Activated T-cell treated with anti-CD3 and anti-CD28 coated beads, Interleukin-2, amount 50 U/mL, for 48 hours (primary cell): Measurements from ENCODE around the gene JAKMIP2.
"Not testable (repeated sequence)": the region's sequence is repeated elsewhere in the genome, so short reads cannot be mapped to it uniquely, and the experiment has no call there.

Experiments
- DNase-seq, 2 experiments: peaks; one replicate each; pipeline ENCODE4 v3.0.0-alpha.2; 2020

Gene JAKMIP2

DNA sequence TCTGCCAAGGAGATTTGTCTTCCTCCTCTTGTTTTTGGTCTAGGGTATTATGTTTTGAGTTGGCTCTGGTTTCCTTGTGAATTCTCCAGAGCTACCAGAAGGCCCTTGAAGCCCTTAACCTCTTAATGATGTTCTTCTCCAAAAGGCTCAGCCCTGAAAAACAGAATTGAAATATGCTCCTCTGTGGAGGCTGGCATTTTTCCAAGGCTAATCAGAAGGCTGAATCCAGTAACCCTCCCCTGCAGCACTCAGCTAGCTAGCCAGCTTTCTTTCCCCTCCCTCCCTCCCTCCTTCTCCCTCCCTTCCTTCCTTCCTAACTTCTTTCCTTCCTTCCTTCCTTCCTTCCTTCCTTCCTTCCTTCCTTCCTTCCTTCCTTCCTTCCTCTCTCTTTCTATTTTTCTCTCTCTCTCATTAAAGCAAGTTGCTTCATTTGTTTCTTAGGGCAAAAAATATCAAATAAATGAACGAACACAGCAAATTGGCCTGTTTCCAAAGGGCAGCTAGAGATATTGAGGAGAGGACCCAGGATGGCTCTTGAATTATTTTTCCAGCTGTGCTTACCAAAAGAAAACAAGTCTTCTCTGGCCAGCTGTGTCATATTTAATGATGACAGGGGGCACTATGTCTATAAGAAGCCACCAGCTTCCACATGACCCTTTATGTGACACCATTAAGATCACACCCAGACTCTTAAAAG, 38.7 kb downstream of the JAKMIP2 start:
- DNase-seq: no peak

DNA sequence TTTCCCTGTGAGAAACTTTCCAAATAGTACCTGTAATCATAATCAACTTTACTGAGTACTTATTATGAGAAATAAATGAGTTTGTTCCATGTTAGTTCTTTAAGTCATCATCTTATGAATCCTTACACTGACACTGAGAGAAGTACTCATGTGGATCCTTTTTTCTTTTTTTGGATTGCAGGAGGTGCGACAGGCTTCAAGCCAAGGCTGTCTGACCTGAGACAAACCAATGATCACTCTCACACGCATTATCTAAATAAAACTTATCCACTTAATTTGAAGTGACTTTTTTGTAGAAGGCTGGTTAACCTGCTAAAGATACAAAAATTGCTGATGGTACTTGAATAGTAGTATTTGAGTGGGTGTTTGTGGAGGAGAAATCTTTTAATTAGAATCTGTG, 39.5 kb downstream of the JAKMIP2 start:
- no peak for DNase-seq

DNA sequence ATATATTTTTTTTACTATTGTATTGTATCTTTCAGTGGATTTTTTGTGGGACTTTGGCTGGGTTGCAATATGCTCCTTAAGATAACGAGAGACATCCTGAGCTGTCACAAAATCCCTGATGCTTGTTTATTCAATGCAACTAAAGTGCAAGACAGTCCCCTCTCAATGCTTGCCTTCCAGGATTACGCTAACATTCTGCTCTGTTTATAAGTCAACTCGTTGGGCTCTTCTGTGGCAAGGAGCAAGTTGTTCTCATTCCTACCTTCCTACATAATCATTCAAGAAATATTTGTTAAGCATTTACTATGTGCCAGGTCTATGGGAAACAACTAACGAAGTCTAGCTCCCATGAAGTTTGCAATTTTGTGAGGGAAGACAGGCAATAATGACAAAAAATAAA, 40.4 kb downstream of the JAKMIP2 start:
- DNase-seq: no peak

DNA sequence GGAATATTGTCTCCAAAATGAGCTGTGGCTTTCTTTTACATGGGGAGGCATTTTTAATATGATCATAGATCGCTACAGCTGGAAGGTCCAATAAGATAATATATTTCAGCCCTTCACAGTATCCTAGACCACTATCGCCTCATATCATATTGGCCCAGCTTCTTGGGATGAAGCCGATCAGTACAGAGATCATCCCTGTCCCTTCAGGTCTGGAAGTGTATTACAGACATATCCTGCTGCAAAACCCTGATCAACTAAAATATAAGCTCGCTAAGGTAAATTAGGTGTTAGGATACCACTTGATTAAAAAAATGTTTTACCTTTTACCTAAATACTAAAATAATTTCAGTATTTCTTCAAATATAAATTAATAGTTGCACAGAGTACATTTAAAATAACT, 41.7 kb downstream of the JAKMIP2 start:
- no peak for DNase-seq

DNA sequence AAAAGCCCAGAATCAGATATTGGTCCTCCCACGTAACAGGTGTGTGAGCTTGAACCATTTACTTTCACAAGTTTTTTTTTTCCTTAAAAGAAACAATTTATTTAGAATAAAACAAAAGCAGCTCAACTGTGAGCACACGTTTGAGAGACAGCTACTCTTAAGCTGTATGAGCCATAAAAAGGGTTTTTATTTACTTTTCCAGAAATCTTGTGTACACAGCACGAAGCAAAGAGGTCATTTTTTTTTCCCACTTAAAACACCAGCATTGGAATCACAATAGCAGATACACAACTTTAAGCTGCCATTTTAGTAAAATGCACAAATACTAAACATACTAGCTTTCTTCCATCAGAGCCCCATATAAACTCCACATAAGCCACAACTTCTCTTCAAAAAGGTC, 44.6 kb downstream of the JAKMIP2 start:
- no peak for DNase-seq

DNA sequence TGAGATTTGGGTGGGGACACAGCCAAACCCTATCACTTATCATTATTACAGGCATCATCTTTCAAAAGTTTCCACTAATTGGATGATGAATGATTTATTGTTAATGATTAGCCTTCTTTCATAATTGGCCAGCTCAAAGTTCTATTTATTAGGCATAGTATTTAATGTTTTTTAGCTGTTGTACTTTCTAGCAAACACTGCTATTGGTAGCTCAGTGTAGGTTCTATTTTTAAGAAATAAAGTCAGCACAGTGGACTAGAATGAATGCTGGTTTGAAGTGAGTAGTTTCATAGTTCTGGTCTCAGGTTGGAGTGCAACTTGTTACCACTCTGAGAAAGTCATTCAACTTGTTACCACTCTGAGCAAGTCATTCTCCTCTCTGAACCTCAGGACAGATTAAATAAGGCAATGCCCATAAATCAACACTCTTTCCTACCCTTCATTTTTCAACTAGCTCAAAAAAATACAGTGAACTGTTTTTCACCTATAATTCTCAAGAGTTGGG, 46.9 kb downstream of the JAKMIP2 start:
- DNase-seq: no peak

DNA sequence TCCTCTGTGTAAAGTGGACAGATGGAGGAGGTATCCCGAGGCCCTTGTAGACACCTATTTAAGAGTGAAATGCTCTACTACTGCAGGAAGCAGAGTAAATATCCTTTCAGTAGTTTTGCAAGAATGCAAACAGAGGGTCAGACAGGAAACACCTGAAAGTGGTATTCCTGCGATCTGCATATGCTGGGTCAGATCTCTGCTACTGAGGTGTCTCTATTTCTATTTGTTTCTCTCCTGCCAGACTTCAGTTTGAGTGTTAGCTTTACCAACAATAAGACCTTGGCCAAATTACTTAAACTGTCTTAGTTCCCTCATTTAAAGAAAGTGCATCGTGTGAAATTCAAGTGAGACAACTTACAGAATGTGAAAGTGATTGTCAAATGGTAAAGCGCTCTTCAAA, 47.6 kb downstream of the JAKMIP2 start:
- no peak for DNase-seq

DNA sequence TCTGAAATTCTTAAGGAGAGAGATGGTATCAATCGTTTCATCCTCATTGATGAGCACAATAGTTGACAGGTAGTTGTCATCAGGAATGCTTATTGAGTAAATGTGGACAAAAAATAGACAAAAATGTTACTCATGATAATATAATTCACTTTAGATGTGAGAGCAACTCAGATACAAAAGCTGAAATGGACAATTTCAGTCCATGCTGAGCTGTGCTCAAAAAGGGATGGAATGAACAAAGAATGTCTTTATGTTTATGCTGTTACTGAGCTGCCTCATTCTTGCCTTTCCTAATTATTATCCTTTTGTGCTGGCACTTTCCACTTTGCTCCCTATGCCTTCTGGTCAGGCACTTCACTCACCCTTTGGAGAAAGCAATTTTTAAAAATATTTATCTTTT, 49.5 kb downstream of the JAKMIP2 start:
- no peak for DNase-seq

DNA sequence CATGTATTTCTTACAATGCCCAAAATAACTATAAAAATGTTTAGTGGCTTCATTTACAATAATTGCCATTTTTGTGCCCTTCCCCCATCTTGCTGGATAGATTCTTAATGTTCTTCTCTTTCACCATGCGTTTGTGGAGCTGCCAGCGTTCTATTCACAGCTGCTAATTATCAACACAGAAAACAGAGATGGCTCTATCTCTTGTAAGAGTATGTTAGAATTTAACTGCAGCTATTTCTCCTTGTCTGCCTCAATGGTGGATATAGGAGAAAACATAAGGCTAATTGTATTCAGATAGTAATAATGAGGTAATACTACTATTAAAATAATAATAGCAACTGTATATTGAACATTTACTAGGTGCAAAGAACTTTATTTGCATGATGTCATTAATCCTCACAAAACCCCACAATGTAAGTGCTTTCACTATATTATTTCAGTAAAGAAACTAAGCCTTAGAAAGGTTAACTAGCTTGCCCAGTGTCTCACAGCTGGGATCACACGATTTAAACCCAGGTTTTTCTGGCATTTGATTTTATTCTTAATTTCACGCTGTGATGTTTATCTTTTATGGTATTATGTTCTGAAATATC, 50.1 kb downstream of the JAKMIP2 start:
- DNase-seq: no peak

DNA sequence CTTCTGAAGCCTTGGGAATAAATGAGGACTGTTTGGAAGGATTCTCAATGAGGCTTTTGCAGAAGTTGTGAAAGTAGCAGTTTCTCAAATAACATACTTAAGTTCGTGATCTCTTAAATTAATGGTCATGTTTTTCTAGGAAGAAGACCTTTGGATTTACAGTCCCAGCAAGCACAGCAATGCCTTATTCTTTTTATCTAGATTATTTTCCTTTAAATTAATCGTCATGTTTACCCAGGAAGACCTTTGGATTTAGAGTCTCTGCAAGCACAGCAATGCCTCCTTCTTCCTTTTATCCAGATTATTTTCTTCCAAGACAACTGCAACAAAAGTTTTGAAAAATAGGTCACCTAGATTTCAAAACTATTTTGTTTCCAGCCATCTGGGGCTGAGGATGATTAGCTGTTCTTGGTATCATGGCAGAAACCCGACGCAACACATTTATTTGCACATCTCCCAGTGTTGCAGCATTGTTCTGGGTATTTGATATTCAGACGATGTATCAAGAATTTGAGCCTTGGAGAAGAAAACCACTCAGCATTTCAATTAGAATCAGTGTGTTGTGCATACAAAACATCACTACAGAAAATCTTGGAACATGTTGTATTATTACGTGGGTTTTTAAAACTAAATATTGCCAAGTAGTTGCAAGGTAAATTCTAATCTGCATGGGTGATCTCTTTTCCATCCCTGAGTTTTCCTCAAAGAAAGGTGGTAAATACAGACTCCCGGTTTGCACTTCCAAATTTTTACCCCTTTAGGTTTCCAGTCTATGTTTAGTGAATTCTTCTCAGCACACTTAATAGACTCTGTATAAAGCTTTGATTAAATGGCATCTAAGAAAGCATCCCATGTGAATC, 50.9 kb downstream of the JAKMIP2 start:
- DNase-seq: no peak

DNA sequence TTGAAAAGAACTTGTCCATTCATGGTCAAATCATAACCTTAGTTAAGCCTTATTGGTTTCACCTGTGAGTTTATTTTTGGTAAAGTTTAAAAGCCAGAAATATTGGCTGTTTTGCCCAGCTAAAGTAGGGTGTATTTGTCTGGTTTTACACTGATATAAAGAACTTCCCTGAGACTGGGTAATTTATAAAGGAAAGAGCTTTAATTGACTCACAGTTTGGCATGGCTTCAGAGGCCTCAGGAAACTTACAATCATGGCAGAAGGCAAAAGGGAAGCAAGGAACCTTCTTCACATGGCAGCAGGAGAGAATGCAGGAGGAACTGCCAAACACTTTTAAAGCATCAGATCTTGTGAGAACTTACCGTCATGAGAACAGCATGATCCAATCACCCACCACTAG, 55.3 kb downstream of the JAKMIP2 start:
- DNase-seq: no peak

DNA sequence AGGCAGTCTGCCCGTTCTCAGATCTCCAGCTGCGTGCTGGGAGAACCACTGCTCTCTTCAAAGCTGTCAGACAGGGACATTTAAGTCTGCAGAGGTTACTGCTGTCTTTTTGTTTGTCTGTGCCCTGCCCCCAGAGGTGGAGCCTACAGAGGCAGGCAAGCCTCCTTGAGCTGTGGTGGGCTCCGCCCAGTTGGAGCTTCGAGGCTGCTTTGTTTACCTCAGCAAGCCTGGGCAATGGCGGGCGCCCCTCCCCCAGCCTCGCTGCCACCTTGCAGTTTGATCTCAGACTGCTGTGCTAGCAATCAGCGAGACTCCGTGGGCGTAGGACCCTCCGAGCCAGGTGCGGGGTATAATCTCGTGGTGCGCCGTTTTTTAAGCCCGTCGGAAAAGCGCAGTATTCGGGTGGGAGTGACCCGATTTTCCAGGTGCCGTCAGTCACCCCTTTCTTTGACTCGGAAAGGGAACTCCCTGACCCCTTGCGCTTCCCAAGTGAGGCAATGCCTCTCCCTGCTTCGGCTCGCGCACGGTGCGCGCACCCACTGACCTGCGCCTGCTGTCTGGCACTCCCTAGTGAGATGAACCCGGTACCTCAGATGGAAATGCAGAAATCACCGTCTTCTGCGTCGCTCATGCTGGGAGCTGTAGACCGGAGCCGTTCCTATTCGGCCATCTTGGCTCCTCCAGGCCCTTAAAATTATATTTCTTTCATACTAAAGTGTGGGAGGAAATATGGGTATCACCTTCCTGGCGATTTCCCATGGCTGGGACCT, 61.2 kb downstream of the JAKMIP2 start:
- not testable (repeated sequence) for DNase-seq

DNA sequence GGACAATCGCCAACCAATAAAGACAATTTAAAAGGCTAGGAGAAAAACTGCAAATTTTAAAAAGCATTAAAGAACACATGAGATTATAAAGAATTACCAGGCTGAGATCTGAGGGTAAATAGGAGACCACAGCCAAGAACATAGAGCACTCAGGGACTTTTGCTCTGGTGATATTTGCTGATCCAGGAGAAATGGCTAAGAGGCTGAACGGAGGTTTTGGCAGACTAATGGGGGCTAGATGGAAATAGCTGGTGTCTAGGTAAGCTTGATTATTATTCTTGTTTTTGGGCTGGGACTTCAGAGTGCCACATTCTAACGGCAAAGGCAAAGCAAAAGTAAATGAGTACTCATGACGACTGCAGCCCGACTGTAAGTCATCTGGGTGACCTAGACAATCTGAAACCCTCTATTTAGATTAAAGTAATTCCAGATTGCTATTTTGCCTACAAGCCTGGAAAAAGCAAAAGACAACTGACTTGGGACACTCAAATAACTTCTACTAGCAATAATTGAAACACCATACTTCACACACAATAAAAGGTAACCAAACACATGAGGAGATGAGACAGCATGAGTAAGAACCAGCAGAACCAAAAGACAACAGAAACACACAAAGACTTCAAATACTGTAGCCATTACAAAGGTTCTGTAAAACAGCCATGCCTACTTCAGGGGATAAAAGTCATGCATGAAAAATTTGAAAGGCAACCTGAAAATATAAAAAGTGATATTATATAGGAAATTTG, 68.8 kb downstream of the JAKMIP2 start:
- DNase-seq: no peak

DNA sequence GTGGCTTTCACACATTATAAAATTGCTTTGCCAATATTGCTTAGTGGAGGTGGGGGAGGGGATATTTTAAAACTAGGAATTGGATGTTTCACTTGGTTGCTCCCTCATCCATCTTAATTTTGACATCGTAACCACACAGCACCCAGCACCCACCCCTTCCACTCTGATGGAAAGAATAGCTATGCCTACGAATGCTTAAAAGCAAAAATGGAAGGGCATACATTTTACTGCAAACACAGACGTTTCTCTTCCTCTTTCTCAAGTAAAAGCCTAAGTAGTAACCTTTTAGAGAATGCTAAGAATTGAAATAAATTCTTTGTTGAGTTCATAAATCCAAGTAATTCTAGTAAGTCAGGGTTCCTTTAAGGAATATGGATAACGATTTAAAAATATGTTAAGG, 69.9 kb downstream of the JAKMIP2 start:
- no peak for DNase-seq

DNA sequence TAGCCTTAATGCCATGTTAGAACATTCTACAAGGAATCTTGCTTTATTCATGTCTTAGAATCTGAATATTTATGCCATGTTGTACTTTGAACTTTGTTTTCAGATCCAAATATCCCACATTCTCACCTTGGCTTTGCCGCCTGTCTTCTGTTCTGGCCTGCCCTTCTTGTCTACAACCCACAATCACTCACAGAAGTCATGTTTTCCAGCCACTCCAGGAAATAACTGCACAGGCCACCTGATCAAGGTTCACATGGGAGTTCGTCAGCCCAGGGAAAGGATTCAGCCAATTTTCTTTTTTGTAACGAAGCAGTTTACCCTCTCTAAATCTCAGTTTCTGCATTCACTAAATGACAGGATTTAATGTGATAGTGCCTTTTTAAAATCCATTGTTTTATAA, 70.5 kb downstream of the JAKMIP2 start:
- no peak for DNase-seq

DNA sequence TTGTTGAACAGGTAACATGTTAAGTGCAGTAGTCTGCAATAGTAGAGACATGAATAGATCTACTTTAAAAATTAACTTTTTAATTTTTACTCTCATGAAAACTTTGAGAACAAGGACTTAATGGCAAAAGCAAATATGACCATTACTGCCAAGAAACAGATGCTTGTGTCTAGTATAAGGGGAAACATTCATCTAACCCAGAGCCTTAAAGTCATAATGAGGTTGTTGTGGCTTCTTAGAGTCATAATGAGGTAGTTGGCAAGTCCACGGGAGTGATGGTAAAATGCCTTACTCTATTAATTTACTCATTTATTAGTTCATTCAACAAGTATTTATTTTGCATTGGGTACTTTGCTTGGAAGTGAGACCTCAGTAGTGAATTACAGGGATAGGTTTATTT, 71.5 kb downstream of the JAKMIP2 start:
- DNase-seq: no peak

DNA sequence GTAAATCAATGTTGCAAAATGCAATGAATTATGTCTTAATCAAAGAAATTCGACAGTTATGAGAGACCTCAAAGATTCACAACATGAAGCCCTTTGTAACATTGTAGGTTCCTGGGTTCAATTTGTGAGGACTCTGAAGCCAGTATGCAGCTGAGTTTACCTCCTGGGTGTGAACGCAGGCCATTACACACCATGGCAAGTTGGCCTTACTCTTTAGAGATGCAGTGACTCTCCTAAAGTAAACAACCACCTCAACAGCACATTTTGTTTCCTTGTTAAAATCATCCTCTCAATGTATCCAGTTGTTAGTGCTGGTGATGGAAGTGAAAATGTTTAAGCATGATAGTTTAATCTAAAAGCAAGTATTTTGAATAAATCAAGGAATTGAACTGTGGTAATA, 73.8 kb downstream of the JAKMIP2 start:
- DNase-seq: no peak

DNA sequence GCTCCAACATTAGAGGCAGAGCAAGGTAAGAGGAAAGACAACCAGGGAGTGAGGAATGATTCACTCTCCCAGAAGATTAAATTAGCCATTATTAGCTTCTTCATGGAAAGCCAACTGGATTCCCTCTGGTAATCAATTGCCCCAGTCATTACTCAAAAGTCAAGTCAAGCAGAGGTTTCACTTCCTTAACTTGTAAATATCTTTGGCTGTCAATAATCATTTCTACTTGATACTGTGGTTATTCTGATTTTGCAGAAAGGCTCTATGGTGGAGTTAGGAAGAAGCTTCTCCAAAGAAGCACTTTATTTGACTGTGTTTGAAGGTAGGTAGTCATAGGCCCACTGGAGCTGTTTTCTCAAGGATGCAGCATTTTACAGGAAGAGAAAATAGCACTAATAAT, 78.0 kb downstream of the JAKMIP2 start:
- no peak for DNase-seq

DNA sequence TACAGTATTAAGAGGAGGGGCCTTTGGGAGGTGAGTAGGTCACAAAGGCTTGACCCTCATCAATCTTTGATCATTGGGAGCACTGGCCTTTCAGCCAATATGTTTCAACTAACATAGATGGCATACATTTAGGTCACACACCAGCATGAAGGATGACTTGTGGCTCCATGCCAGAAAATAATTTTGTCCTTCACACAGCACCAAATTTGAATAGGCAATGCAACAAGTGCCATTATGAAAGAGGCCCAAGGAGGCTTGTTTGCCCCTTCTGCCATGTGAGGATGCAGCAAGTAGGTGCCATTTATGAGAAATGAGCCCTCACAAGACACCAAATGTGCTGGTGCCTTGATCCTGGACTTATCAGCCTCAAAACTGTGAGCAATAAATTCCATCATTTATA, 81.1 kb downstream of the JAKMIP2 start:
- no peak for DNase-seq

DNA sequence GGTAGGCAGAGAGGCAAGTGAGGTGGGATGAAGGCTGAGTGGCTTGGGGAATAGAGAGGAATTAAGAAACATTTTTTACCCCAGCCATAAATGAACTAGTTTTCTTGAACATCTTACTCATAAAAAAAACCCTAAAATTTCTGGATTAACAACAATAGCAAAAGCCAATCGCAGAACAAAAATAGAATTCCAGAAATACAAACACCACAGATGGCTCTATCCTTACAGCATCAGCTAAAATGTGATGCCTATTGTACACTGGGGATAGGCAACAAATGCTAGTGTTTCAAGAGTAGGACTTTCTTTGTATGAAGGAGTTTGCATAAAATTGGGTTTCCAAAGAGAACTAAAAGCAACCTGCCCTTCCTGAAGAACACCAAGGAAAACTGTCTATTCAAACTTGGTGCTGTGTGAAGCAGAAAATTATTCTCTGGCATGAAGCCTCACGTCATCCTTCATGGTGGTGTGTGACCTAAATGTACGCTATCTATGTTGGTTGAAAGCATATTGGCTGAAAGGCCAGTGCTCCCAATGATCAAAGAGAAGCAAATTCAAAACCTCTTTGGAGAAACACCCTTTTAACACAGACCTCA, 82.9 kb downstream of the JAKMIP2 start:
- no peak for DNase-seq

DNA sequence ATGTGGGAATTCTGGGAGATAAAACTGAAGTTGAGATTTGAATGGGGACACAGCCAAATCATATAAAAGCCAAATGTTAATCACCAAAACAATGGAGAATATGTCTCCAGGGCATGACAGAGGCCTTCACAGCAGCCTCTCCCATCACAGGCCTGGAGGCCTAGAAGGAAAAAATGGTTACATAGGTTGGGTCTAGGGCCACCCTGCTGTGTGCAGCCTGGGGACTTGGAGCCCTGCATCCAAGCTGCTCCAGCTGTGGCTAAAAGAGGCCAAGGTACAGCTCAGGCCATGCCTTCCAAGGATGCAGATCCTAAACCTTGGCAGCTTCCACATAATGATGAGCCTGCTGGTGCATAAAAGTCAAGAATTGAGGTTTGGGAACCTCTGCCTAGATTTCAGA, 85.1 kb downstream of the JAKMIP2 start:
- no peak for DNase-seq

DNA sequence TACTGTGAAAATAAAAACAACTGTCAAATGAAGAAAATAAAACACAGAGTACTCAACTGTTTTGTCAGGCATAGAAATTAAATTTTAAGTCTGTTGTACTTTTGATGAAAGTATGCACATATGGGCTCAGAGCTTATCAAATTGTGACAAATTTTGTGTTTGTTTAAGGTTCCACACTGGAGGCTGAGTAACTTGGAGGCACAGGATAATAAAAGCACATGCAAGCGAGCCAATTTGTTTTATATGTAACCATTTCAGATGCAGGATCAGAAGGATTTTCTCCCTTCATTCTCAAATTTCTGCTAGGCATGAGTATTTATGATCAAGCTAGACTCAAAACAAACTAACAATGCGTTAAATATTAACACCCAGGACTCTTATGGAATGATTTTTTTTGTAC, 87.8 kb downstream of the JAKMIP2 start:
- DNase-seq: no peak
